ENCODE data around the gene SPATC1L.

The SPATC1L gene

DNA sequence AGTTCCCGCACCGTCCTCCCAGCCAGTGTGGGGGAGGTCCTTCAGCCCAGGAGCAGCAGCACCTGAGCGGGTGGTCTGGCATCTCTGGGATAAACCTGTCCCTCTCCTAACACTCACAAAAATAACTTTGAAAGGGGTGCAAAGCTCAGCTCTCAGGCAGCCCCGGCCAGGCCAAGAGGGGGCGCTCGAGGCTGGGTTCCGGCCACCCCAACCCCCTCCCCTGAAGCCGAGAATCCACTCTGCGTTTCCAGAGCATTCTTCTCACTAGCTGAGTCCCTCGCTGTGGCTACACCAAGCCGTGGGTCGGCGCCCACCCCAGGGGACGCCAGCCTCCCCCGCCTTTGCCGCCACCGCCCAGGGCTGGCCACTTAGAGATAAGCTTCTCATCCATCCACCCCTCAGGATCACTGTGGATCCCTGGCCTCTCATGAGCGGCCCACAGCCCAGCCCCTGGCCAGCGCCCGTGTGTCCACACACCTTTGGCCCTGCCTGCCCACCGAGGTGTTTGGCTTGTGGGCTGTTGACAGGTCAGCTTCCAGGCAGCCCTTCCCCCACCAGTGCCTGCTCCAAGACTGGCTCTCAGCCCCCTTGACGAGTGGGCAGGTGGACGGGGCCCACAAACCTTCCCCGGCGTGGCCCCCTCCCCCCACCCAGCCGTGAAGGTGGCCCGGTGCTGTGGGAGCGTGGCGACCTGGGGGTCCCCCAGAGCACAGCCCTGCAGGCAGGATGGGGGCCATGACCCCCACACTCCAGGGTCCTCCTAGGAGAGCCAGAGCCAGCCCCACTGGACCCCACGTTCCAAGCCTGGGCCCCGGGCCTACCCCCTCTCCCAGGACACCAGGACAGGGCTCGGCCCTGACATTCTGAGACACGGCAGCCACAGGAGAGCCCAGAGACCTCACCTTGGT, 30.8 kb downstream of the SPATC1L start:
- intact Hi-C loops (cut with DNase I): no loop called here
- DNase-seq: peak; percentile 14 to 91 (median 66)

- intact Hi-C loops (cut with DNase I): no loop called here
- peak in 4 of 10 donors; percentile 5 to 87 (median 9) for DNase-seq
Measured at GRCh38 chr21:46152927-46153246, 31.4 kb downstream of the SPATC1L start.

DNA sequence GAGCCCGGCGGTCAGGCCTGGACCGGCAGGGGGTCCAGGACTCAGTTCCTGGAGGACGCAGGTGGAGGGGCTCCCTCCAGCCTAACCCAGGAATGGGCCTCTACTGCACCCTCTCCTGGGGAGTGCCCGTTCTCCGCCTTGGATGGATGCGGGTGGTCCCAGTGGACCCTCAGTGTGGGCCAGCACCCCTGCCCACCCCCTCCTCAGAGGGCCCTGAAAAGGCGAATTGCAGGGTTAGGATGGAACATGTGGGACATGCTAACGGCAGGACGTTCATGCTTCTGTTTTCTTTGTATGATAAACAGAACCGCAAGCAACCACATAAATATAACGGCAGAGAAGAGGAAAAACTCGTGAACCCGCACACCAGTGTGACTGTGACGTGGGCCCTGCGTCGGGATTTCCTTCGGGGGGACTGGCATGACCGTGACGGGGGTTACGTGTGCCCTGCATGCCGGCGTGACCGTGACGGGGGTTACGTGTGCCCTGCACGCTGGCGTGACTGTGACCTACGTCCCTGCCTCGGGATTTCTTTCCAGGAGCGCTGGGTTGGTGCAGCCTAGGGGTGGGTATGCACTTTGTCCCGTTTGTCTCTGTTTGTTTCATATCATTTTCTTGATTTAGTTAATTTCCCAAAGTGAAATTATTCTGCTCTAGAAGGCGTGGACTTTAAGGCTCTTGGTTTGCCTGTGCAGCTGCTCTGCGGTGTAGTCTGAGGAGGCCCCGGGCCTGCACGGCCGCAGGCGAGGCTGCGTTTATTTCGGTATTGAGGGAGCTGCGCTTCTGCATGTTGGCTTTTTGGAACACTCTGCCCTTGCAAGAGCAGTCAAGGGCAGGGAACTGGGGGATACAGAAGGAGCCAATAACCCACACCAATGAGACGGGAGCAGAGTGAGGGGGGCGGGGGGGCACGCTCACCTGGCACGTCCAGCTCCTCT, 32.0 kb downstream of the SPATC1L start:
- DNase-seq: peak in 9 of 10 donors; percentile 3 to 87 (median 9)
- intact Hi-C loops (cut with DNase I): no loop called here

DNA sequence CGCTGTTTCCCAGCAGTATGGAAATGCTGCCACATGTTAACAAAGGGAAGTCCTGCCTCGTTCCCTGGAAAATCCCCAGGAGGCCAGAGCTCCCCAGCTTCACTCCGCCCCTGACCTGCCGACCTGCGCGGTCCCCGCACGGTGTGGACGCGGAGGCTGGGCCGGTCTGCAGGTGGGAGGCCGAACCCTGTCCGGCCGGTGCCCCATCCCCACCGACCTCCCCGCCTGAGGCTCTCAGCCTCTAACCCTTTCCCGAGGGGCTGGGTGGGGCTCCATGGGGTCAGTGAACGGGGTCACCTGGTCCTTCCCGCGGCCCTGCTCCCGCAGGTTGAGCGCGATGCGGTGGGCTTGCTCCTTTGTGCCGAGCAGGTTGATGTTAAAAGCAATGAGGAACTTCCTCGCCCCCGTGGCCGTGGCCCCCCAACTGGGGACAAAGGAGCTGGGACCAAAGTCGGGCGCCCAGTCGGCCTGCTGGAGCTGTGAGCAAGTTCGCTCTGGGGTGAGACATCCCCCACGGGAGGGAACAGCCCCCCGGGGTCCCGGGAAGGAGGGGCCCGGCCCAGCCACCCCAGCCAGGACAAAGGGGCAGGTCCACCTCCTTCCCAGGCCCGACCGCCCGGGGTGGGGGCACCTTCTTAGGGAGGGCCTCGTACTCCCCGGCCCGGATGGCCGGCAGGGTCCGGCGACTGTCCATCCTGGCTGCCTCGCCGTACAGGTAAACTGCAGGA, 32.8 kb downstream of the SPATC1L start:
- DNase-seq: peak in 8 of 10 donors; percentile 5 to 83 (median 14)
- intact Hi-C loops (cut with DNase I): no loop called here

GRCh38 chr21:46150491-46151121, 33.7 kb downstream of the SPATC1L start:
- peak in 7 of 10 donors; percentile 4 to 89 (median 40) for DNase-seq
- intact Hi-C loops (cut with DNase I): no loop called here

- peak in 7 of 10 donors; percentile 0 to 77 (median 16) for DNase-seq
- intact Hi-C loops (cut with DNase I): no loop called here
Measured at GRCh38 chr21:46150073-46150472, 34.2 kb downstream of the SPATC1L start.

DNA sequence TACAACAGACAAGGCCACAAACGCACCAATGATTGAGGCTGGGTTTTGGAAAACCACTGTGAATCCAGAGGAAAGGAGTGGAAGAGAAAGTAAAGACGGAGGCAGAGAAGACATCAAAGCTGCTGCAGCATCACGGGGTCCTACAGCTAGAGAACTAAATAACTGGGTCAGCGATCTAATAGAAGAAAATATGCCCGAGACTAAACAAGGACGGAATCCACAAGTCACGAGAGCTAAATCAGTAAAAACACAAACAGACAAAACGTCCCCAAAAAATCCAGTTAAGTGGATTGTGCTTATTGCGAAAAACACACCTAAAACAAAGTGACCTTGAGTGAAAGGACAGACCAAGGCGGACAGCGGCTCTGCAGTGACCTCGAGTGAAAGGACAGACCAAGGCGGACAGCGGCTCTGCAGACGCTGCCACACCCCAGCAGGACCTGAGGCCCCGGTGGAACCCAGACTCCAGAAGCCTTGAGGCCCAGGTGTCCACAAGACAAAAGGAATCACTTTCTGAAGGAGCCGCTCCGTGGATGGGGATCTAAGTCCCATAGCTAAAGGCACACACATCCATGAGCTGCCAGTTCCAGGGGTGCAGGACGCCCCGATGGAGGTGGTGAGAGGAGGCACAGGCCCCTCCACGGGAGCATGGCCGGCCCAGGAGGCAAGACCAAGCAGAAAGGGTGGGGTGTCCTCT, 34.9 kb downstream of the SPATC1L start:
- DNase-seq: peak in 6 of 10 donors; percentile 3 to 66 (median 39)
- intact Hi-C loops (cut with DNase I): loop anchor here (10.0 kb wide), 1 partner anchor 175 kb away; the partner anchor contains the start of genes C21orf58 and PCNT

DNA sequence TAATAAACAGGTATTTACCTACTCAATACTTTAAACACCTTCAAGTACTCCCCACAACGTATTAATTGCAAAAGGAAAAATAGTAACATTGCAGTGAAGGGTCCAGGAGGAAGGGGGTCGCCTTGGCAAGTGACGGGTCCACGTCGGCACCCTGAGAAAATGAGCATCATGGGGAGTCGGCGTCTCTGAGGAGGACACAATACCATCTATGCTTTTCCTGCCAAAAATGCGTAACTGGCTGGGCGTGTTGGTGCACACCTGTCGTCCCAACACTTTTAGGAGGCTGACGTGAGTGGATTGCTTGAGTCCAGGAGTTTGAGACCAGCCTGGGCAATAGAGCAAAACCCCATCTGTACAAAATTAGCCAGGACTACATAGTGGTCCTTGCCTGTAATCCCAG, 36.2 kb downstream of the SPATC1L start:
- peak in 2 of 10 donors; percentile 4 to 38 for DNase-seq
- intact Hi-C loops (cut with DNase I): loop anchor here (10.0 kb wide), 1 partner anchor 177 kb away; the partner anchor contains the start of genes C21orf58 and PCNT

DNA sequence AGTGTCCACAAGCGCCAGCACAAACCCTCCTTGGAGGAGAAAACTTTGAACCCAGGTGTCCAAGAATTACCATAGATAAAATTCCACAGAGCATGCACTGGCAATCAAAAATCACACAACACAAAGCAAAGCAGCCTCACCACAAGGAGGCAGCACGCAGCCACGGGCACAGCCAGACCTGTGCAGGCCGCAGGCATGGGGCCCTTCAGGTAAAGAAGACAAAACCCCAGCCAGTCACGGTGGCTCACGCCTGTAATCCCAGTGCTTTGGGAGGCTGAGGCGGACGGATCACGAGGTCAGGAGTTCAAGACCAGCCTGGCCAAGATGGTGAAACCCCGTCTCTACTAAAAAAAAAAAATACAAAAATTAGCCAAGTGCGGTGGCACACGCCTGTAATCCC, 36.8 kb downstream of the SPATC1L start:
- intact Hi-C loops (cut with DNase I): loop anchor here (10.0 kb wide), 1 partner anchor 177 kb away; the partner anchor contains the start of genes C21orf58 and PCNT
- peak in 6 of 10 donors; percentile 8 to 86 (median 58) for DNase-seq

- DNase-seq: peak in 5 of 10 donors; percentile 1 to 82 (median 37)
- intact Hi-C loops (cut with DNase I): loop anchor here (10.0 kb wide), 1 partner anchor 178 kb away; the partner anchor contains the start of genes C21orf58 and PCNT
Measured at GRCh38 chr21:46146856-46147255, 37.4 kb downstream of the SPATC1L start.

DNA sequence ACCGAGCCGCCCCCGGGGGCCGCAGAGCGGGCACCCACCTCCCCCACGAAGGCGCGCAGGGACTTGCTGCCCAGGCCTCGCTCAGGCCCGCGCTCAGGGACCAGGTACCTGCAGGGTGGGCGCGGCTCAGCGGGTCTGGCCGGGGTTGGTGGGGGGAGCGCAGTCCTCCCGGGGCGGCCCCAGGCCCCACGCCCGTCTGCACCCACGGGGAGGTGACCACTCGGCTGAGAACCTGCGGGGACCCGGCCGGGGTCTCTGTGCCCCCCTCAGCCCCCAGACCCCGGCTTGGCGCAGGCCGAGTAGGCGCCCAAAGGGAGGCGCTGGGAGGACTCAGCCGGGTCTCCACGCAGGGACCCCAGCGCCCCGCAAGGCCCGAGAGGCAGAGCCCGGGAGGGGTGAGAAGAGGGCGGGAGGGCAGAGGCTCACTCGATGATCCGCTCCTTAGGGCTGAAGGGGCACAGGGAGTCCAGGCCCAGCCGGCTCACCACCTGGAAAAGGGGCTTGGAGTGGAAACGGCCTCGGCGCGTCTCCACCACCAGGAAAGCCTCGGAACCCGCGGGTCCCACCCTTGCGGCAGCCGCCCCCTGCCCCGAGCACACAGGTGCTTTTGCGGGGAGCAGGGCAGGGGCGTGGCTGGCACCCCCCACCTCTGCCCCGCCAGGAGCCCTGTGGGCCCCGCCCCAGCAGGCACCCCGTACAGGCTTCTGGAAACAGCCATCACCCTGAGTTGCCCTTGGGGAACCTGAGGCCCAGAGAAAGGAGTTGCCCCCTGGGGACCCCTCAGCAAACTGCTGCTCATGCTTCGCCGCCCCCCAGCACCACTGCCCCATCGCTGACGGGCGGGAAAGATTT, 38.2 kb downstream of the SPATC1L start:
- intact Hi-C loops (cut with DNase I): loop anchor here (10.0 kb wide), 1 partner anchor 179 kb away; the partner anchor contains the start of genes C21orf58 and PCNT
- DNase-seq: peak in 5 of 10 donors; percentile 3 to 85 (median 70)

DNA sequence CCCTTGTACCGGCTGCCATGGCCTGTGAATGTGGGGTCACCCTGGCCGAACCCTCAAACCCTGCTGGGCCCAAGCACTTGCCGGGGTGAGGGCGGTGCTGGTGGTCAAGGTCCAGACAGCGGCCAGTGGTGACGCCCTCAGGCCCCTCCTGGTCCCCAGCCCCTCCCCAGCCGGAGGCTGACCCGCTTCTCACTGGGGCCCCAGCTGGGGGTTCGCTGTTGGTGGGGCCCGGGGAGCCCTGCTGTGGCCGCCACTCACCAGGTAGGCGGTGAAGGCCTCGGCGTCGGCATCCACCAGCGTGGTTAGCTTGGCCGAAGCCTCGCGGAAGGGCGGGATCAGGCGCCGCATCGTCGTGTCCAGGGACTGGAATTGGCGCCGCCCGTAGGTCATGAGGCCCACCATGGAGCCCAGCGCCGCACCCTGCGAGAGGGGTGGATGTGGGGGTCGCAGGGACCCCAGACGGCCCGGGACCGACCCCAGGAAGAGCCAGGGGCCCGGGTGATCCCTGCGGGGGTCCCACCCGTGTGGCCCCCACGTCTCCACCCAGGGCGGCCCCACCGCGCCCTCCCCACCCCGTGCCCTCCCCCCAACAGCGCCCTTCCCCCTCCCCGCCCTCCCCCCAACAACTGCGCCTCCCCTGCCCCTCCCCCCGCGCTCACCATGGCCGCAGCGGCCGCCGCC, 39.0 kb downstream of the SPATC1L start:
- peak in 5 of 10 donors; percentile 5 to 83 (median 70) for DNase-seq
- intact Hi-C loops (cut with DNase I): loop anchor here (10.0 kb wide), 1 partner anchor 180 kb away; the partner anchor contains the start of genes C21orf58 and PCNT

- intact Hi-C loops (cut with DNase I): loop anchor here (5.0 to 10.0 kb wide), 2 partner anchors 143 to 180 kb away; partner anchors contain the start of genes C21orf58, MCM3AP, PCNT and YBEY
- peak in 3 of 10 donors; percentile 47 to 83 (median 77) for DNase-seq
Measured at GRCh38 chr21:46144464-46145070, 39.7 kb downstream of the SPATC1L start.

DNA sequence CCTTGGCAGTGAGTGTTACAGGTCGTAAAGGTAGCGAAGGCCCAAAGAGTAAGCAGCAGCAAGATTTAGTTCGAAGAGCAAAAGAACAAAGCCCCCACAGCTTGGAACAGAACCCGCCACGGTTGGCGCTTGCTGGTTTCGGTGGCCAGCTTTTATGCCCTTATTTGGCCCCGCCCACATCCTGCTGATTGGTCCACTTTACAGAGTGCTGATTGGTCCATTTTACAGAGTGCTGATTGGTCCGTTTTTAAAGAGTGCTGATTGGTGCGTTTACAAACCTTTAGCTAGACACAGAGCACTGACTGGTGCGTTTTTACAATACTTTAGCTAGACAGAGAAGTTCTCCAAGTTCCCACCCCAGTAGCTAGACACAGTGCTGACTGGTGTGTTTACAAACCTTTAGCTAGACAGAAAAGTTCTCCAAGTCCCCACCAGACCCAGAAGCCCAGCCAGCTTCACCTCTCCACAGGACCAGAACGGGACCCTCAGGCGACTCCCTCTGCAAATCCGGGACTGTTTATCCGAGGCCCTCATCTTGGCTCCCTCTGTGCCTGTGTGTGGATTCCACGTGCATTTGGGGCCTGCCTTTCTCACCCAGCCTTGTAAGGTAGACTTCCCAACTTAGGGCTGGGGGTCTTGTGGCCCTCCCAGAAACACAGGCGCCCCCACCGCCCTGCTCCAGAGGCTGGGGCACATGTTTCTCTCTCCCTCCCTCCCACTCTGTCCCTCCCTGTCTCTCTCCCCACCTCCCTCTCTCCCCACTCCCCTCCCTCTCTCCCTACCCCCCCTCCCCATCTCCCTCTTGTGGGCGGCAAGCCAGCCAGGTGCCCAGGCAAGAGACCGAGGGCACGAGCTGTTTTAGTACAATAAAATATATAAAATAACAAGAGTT, 41.4 kb downstream of the SPATC1L start:
- DNase-seq: peak in 4 of 10 donors; percentile 24 to 54 (median 36)
- intact Hi-C loops (cut with DNase I): loop anchor here (2.0 to 10.0 kb wide), 3 partner anchors 86 to 182 kb away; partner anchors contain the start of genes C21orf58, LSS, MCM3AP and PCNT
